T47D (cell line): ENCODE measurements around the gene GALT.
"Not testable (repeated sequence)": the region's sequence is repeated elsewhere in the genome, so short reads cannot be mapped to it uniquely, and the experiment has no call there.

Experiments used
- DNase-seq, 2 experiments: peaks; one replicate each; pipeline versions ENCODE4 v3.0.0 to v3.0.0-alpha.2; 2011 to 2012; ENCODE audit warnings: low read depth in 1 of 2, low spot score in 1 of 2
- JUND ChIP-seq: IDR thresholded peaks from 2 replicates; pipeline ENCODE4 v1.6.1; 2012; ENCODE audit warnings: low read depth
- in situ Hi-C: cut with HindIII; loops from 2 replicates; pipeline ENCODE4 v1.10.0; 2016; ENCODE audit warnings: low sequenced_read_pairs, low pct_unique_long_range_greater_than_20kb

GALT gene

GRCh38 chr9:34633166-34633565 lies 13.3 kb upstream of the GALT start:
- TF ChIP-seq JUND = no peak
- DNase-seq = no peak
- in situ Hi-C loops = no loop called here

- DNase-seq = peak; percentile 70 to 82
- no peak for TF ChIP-seq JUND
- in situ Hi-C loops = no loop called here
These were observed 12.5 kb upstream of the GALT start for GRCh38 chr9:34633851-34634550.

GRCh38 chr9:34634551-34635248 lies 11.8 kb upstream of the GALT start:
- in situ Hi-C loops = no loop called here
- no peak for DNase-seq
- no peak for TF ChIP-seq JUND

- in situ Hi-C loops = no loop called here
- no peak for DNase-seq
- no peak for TF ChIP-seq JUND
These were observed 10.9 kb upstream of the GALT start for GRCh38 chr9:34635556-34635955.

GRCh38 chr9:34636791-34637355 lies 9.6 kb upstream of the GALT start:
- DNase-seq = no peak
- in situ Hi-C loops = no loop called here
- TF ChIP-seq JUND = no peak

- no peak for TF ChIP-seq JUND
- peak; percentile 69 to 93 for DNase-seq
- in situ Hi-C loops = no loop called here
These were observed 8.9 kb upstream of the GALT start, which contains the start of gene SIGMAR1 for GRCh38 chr9:34637356-34638137. SIGMAR1 (minus strand) TSS chr9:34637787; CDS start chr9:34637697, 90 bp downstream.

- TF ChIP-seq JUND = no peak
- no peak for DNase-seq
- in situ Hi-C loops = no loop called here
These were observed 8.4 kb upstream of the GALT start for GRCh38 chr9:34638138-34638445.

- DNase-seq, in situ Hi-C loops: not testable (repeated sequence)
These were observed 7.2 kb upstream of the GALT start for GRCh38 chr9:34639322-34639721.

GRCh38 chr9:34642679-34643078 lies 3.8 kb upstream of the GALT start:
- TF ChIP-seq JUND = no peak
- no peak for DNase-seq
- in situ Hi-C loops = no loop called here

GRCh38 chr9:34644766-34645314 lies 1.6 kb upstream of the GALT start:
- in situ Hi-C loops = no loop called here
- no peak for TF ChIP-seq JUND
- no peak for DNase-seq

GRCh38 chr9:34647084-34647403 lies 569 bp downstream of the GALT start:
- TF ChIP-seq JUND = no peak
- in situ Hi-C loops = no loop called here
- no peak for DNase-seq

- in situ Hi-C loops = no loop called here
- no peak for DNase-seq
- TF ChIP-seq JUND = no peak
These were observed 1.2 kb downstream of the GALT start for GRCh38 chr9:34647651-34648050.

- no peak for TF ChIP-seq JUND
- DNase-seq = no peak
- in situ Hi-C loops = no loop called here
These were observed 2.2 kb downstream of the GALT start for GRCh38 chr9:34648673-34649072.
